Endothelial cell of umbilical vein (primary cell): ENCODE measurements around the gene CLIP3. TPM values are rescaled to one million over a fixed set of nuclear protein-coding genes. Genes with fewer than 3 reads are reported as not detected.

ENCODE experiments used
- BruUV-seq: library from RNA; stranded (reverse); fragments of 400-500 nt; replicated peaks from 2 replicates; lab custom pipeline; 2021; lab: Mats Ljungman, UMichigan
- CTCF ChIA-PET: fragments of 300-600, 350-600 bp; sonication (Branson Sonifier 250); formaldehyde crosslinking; loops from one replicate; lab custom pipeline; 2021; ENCODE audit warnings: antibody characterized with exemption, inconsistent platforms; lab: Charles Lee
- POLR2A ChIA-PET: fragments of 300-600, 350-600 bp; sonication (Branson Sonifier 250); formaldehyde crosslinking; loops from one replicate; lab custom pipeline; 2021; ENCODE audit warnings: antibody characterized with exemption, inconsistent platforms; lab: Charles Lee
- DNase-seq: peaks from one replicate; pipeline ENCODE4 v3.0.0-alpha.2; 2011; ENCODE audit warnings: low read depth, low spot score
- FAIRE-seq: peaks from 2 replicates; lab custom pipeline; 2011; peaks lifted over from hg19 to GRCh38; lab: Jason Lieb, UNC
- H2AFZ ChIP-seq: 2 replicates; pipeline ENCODE4 v1.6.0; 2012; ENCODE audit warnings: low read depth, low read length, control low read depth, inconsistent platforms
- H3K27ac ChIP-seq: 2 replicates; pipeline ENCODE4 v1.5.1; 2011; ENCODE audit warnings: low read depth, mild to moderate bottlenecking, control low read depth, low read length, moderate library complexity; ENCODE audit not compliant: insufficient read depth
- H3K27me3 ChIP-seq, 2 experiments: 2 replicates each; pipeline versions ENCODE4 v1.6.0 to v1.6.1; 2011; ENCODE audit warnings: low read length in 2 of 2, mixed read lengths in 1 of 2; ENCODE audit not compliant: control insufficient read depth in 2 of 2, insufficient read depth in 2 of 2
- H3K36me3 ChIP-seq, 2 experiments: 2 replicates in 1 of 2; 3 replicates in 1 of 2; pipeline ENCODE4 v1.5.1; 2011; ENCODE audit warnings: low read length in 2 of 2, mild to moderate bottlenecking in 1 of 2, moderate library complexity in 1 of 2; ENCODE audit not compliant: control insufficient read depth in 2 of 2, insufficient read depth in 2 of 2; ENCODE audit errors: extremely low read depth in 1 of 2
- H3K4me1 ChIP-seq: 3 replicates; pipeline ENCODE4 v1.5.1; 2011; ENCODE audit warnings: mild to moderate bottlenecking, low read length; ENCODE audit not compliant: control insufficient read depth, insufficient read depth; ENCODE audit errors: extremely low read depth
- H3K4me2 ChIP-seq: 2 replicates; pipeline ENCODE4 v1.6.1; 2011; ENCODE audit warnings: low read length, control low read depth, mixed read lengths; ENCODE audit not compliant: insufficient read depth
- H3K4me3 ChIP-seq, 3 experiments: fragments of 200-600 bp in 1 of 3; sonication (generic), shearing (Covaris generic) in 1 of 3; replicated peaks in 1 of 3; 2 replicates each; pipeline ENCODE4 v1.5.1; 2011 to 2016; ENCODE audit warnings: control low read depth in 3 of 3, low read length in 3 of 3, mild to moderate bottlenecking in 2 of 3, inconsistent platforms in 1 of 3, low read depth in 1 of 3, moderate library complexity in 1 of 3; ENCODE audit not compliant: insufficient read depth in 1 of 3
- H3K79me2 ChIP-seq: 2 replicates; pipeline ENCODE4 v1.6.0; 2012; ENCODE audit warnings: low read length, inconsistent platforms; ENCODE audit not compliant: control insufficient read depth, insufficient read depth
- H3K9ac ChIP-seq: replicated peaks from 2 replicates; pipeline ENCODE3; 2011; ENCODE audit warnings: low read length, control low read depth; ENCODE audit not compliant: insufficient read depth; ENCODE audit errors: extremely low read depth
- H3K9me1 ChIP-seq: replicated peaks from 3 replicates; pipeline ENCODE4 v1.6.0; 2011; ENCODE audit warnings: mild to moderate bottlenecking, low read length; ENCODE audit not compliant: control insufficient read depth, insufficient read depth; ENCODE audit errors: extremely low read depth
- H3K9me3 ChIP-seq: replicated peaks from 2 replicates; pipeline ENCODE4 v1.5.1; 2012; ENCODE audit warnings: low read length, inconsistent platforms; ENCODE audit not compliant: control insufficient read depth, insufficient read depth
- H4K20me1 ChIP-seq: replicated peaks from 2 replicates; pipeline ENCODE3; 2011; ENCODE audit warnings: mild to moderate bottlenecking, low read length; ENCODE audit not compliant: control insufficient read depth, insufficient read depth; ENCODE audit errors: extremely low read depth
- EZH2 ChIP-seq: IDR thresholded peaks from 2 replicates; pipeline ENCODE4 v1.6.1; 2012; ENCODE audit warnings: borderline replicate concordance, low read depth, mild to moderate bottlenecking, moderate library complexity, low read length, inconsistent platforms; ENCODE audit not compliant: severe bottlenecking
- FOS ChIP-seq: IDR thresholded peaks from 2 replicates; pipeline ENCODE4 v1.6.1; 2011; ENCODE audit warnings: mild to moderate bottlenecking, low read length, moderate library complexity, borderline replicate concordance; ENCODE audit not compliant: insufficient read depth
- GATA2 ChIP-seq: IDR thresholded peaks from 2 replicates; pipeline ENCODE4 v1.7.0; 2011; ENCODE audit warnings: low read depth, mild to moderate bottlenecking, moderate library complexity, mixed read lengths, low read length; ENCODE audit not compliant: insufficient read length, insufficient read depth
- JUN ChIP-seq: IDR thresholded peaks from 2 replicates; pipeline ENCODE4 v1.6.1; 2011; ENCODE audit warnings: borderline replicate concordance, low read depth; ENCODE audit not compliant: insufficient read length, insufficient read depth
- MYC ChIP-seq: IDR thresholded peaks from one replicate; pipeline ENCODE4 v1.6.1; 2011; ENCODE audit warnings: mild to moderate bottlenecking, low read depth, low read length
- POLR2A ChIP-seq: IDR thresholded peaks from 2 replicates; pipeline ENCODE4 v1.6.1; 2012; ENCODE audit warnings: low read depth, mild to moderate bottlenecking, control low read depth, low read length
- POLR2AphosphoS5 ChIP-seq: IDR thresholded peaks from 2 replicates; pipeline ENCODE4 v1.6.1; 2012; ENCODE audit warnings: low read depth, mild to moderate bottlenecking, control low read depth, low read length, moderate library complexity; ENCODE audit not compliant: insufficient read depth
- dilution Hi-C: fragments of 300-500 bp; cut with MboI; formaldehyde crosslinking; loops from one replicate; pipeline ENCODE4 v1.15.0; 2019; ENCODE audit warnings: low sequenced_read_pairs; ENCODE audit not compliant: extremely low pct_ligation_motif_present
- intact Hi-C: fragments of 100-400 bp; cut with micrococcal nuclease; formaldehyde crosslinking; loops from one replicate; pipeline ENCODE4 v1.10.0; 2022
- polyA plus RNA-seq, 4 experiments: library from polyadenylated mRNA; depleted of rRNA in 3 of 4; stranded (reverse) in 3 of 4; unstranded in 1 of 4; fragments of >200 nt; gene quantifications; 2 replicates each; pipeline versions ENCODE4 v1.2.1 to v1.2.3, GENCODE V29; 2011 to 2012; ENCODE audit warnings: missing spikeins in 1 of 4
- total RNA-seq: library from RNA; stranded (reverse); gene quantifications from 2 replicates; pipeline ENCODE4 v1.2.3, GENCODE V29; 2021
- TF ChIP-seq, protein P1 (sequence below): IDR thresholded peaks from 2 replicates; pipeline ENCODE4 v1.6.1; 2011; ENCODE audit not compliant: insufficient read depth, insufficient read length
- TF ChIP-seq, protein P2 (sequence below), 2 donors: IDR thresholded peaks; 1 replicate in 1 of 2; 2 replicates in 1 of 2; pipeline ENCODE4 v1.5.1; 2011; ENCODE audit warnings: low read length in 2 of 2, mild to moderate bottlenecking in 2 of 2, moderate library complexity in 2 of 2, control low read depth in 1 of 2, inconsistent platforms in 1 of 2, low read depth in 1 of 2; ENCODE audit not compliant: insufficient read depth in 1 of 2; ENCODE audit errors: extremely low read depth in 1 of 2

Gene CLIP3
- total and polyA plus RNA-seq, 2 donors (not counting 3 experiments of a cell fraction or from before 2014, with no cell fraction given) = 7.0 to 24.4 TPM

DNA sequence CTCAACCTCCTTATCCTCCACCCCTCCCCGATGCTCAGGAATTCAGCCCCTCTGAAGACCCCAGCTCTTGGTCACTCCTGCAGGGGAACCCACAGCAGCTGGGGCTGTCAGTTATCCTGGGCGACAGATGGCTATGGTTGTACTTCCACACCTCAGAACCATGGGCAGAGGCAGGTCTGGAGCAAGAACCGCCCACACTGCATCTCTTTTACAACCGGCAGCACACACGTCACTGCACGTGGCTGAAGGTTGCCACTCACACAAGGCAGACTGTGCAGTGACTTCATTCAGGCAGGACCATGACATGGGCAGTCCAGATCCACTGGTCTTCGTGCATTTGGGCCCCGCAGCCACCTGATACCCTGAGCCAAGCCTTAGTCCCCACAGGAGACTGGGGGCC lies 59.2 kb downstream of the CLIP3 start:
- no peaks in the 10 kb centered on the region for H3K9me3 ChIP-seq
- ChIA-PET POLR2A (no interaction called here), CTCF (no interaction called here)
- H2AFZ ChIP-seq = no peak overlapping the region
- H3K27me3 ChIP-seq = peaks cover 0 to 2% of the 10 kb centered on the region in 2 experiments
- dilution Hi-C loops = no loop called here
- H3K36me3 ChIP-seq = no peaks in the 10 kb centered on the region
- no peaks in the 10 kb centered on the region for H3K79me2 ChIP-seq
- H3K4me3 ChIP-seq = no peak overlapping the region
- intact Hi-C loops = no loop called here
- DNase-seq (no peak), FAIRE-seq (no peak)
- H3K4me2 ChIP-seq = no peak overlapping the region
- no peak overlapping the region for H3K9ac ChIP-seq
- H3K27ac ChIP-seq = no peak overlapping the region
- BruUV-seq = no TSS peak
- H3K9me1 ChIP-seq = no peaks in the 10 kb centered on the region
- no peaks in the 10 kb centered on the region for H3K4me1 ChIP-seq
- TF ChIP-seq POLR2A (no peak), EZH2 (no peak)
- TF ChIP-seq, protein P1, sequence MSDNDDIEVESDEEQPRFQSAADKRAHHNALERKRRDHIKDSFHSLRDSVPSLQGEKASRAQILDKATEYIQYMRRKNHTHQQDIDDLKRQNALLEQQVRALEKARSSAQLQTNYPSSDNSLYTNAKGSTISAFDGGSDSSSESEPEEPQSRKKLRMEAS = no peak
- H4K20me1 ChIP-seq = no peaks in the 10 kb centered on the region

DNA sequence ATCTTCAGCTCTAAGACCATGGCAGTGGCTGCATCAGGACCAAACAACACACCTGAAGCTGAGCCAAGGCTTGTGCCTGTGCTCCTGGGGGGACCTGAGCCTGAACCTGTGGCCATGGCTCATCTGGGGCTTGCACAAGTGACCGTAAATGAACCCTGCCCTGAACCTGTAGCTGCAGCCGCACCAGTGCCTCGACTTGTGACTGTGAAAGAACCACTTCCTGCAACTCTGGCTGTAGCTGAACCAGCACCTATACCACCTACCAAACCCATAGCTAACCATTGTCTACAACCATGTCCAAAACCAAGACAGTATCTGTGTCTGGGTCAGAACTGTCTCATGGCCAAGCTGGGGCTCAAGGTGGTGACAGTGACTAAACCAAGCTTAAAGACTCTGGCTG lies 65.9 kb downstream of the CLIP3 start:
- TF ChIP-seq FOS (no peak), POLR2A (no peak), EZH2 (no peak), GATA2 (no peak), POLR2AphosphoS5 (no peak), JUN (no peak), MYC (no peak)
- TF ChIP-seq, protein P2, sequence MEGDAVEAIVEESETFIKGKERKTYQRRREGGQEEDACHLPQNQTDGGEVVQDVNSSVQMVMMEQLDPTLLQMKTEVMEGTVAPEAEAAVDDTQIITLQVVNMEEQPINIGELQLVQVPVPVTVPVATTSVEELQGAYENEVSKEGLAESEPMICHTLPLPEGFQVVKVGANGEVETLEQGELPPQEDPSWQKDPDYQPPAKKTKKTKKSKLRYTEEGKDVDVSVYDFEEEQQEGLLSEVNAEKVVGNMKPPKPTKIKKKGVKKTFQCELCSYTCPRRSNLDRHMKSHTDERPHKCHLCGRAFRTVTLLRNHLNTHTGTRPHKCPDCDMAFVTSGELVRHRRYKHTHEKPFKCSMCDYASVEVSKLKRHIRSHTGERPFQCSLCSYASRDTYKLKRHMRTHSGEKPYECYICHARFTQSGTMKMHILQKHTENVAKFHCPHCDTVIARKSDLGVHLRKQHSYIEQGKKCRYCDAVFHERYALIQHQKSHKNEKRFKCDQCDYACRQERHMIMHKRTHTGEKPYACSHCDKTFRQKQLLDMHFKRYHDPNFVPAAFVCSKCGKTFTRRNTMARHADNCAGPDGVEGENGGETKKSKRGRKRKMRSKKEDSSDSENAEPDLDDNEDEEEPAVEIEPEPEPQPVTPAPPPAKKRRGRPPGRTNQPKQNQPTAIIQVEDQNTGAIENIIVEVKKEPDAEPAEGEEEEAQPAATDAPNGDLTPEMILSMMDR (IDR thresholded peaks at IDR 0.05; ENCODE audit: extremely low read depth in 1 of 2, insufficient read depth in 1 of 2, low read depth in 1 of 2, low read length in 2 of 2) = no peak
- TF ChIP-seq, protein P1 = no peak
- H3K9me3 ChIP-seq = no peaks in the 10 kb centered on the region
- H3K4me2 ChIP-seq = no peak overlapping the region
- BruUV-seq = no TSS peak
- dilution Hi-C loops = no loop called here
- H4K20me1 ChIP-seq = no peaks in the 10 kb centered on the region
- H3K27ac ChIP-seq = no peak overlapping the region
- H3K9me1 ChIP-seq = no peaks in the 10 kb centered on the region
- no peaks in the 10 kb centered on the region for H3K79me2 ChIP-seq
- FAIRE-seq = no peak
- no peak overlapping the region for H2AFZ ChIP-seq
- ChIA-PET CTCF (interaction anchor here (1.4 kb wide), 1 partner anchor 9 kb away, joined by 4 read pairs; no protein-coding TSS in a partner anchor), POLR2A (no interaction called here)
- no peak for DNase-seq
- no peak overlapping the region for H3K9ac ChIP-seq
- H3K27me3 ChIP-seq = peaks cover 0 to 2% of the 10 kb centered on the region in 2 experiments
- H3K4me1 ChIP-seq = no peaks in the 10 kb centered on the region
- intact Hi-C loops = no loop called here
- H3K36me3 ChIP-seq = no peaks in the 10 kb centered on the region
- H3K4me3 ChIP-seq = no peak overlapping the region
